ENCODE results near the gene KRTAP10-8.
A peak's percentile ranks its signal among the peaks of the same experiment; 100 is the strongest.
"Not testable (repeated sequence)": the region's sequence is repeated elsewhere in the genome, so short reads cannot be mapped to it uniquely, and the experiment has no call there.

Gene KRTAP10-8

GRCh38 chr21:44618504-44618903 is 6.6 kb downstream of the KRTAP10-8 start:
- DNase-seq (ENCODE audit: low spot score), result peak; percentile 29

DNA sequence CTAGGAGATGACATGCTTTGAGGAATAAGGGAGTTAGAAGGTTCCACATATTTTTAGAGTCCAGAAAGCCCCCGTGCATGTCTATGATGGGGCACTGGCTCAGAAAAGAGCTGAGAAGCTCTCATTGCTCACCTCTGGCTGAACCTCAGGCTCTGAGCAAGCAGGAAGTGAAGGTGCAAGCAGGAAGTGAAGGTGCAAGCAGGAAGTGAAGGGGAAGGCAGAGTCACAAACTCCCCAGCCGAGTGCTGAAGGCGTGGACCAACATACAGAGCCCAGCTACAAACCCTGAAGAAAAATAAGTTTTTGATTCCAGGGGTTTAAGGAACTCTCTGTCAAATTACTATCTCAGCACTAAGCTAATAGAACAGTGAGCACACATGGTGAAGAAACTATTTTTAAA is 7.0 kb downstream of the KRTAP10-8 start:
- no peak for DNase-seq (ENCODE audit: low spot score)

DNA sequence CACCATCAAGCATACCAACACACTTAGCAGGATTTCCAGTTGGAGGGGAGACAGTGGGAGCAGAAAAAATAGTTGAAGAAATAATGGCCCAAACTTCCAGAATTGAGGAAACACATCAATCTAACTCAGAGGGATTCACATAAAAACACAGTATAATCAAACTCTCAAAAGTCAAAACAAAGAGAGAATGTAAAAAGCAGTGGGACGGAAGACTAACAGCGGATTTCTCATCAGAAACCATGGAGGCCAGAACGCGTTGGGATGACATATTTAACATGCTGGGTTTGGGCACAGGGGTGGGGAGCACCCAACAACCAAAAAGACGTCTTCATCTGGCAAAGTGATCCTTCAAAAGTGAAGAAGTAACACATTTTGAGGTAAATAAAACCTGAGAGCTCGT is 8.0 kb downstream of the KRTAP10-8 start:
- DNase-seq (ENCODE audit: low spot score), result no peak

GRCh38 chr21:44623575-44623974 is 11.7 kb downstream of the KRTAP10-8 start:
- no peak for DNase-seq (ENCODE audit: low spot score)

DNA sequence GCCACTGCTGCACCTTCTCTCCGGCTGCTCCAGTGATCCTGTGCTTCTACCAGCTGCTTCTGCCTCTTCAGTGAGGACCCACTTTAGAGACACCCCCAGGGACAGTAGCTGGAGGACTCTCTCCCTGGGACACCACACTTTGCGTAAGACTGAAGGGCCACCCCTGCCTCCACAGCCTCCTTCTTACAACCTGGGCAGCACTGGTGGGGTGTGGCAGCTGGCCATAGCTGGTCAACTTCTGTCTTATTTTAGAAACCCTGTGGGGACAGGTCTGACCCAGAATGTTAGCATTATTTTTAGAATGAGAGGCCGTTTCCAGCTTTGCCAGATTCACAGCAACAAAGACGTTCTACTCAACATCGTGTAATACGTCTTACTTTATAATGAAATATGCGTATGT is 13.9 kb downstream of the KRTAP10-8 start:
- DNase-seq (ENCODE audit: low spot score), result no peak

DNA sequence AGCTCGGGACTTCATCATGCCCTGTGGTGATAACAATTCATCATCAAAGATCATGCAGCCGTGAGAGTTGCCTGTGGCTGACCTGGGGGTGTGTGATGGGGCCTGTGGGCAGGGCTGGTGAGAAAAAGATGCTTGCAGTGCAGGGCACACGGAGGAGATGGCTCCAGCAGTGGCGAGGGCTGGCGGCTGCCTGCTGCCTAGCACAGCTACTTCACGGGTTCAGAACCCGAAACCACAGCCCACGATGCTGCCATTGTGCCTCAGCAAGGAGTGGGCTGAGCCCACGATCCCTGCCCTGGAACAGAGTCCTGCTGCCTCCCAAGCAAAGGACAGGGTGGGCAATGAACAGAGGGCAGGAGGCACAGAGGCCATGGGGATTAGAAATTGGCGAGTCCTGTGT is 14.4 kb downstream of the KRTAP10-8 start:
- DNase-seq (ENCODE audit: low spot score), result no peak

DNA sequence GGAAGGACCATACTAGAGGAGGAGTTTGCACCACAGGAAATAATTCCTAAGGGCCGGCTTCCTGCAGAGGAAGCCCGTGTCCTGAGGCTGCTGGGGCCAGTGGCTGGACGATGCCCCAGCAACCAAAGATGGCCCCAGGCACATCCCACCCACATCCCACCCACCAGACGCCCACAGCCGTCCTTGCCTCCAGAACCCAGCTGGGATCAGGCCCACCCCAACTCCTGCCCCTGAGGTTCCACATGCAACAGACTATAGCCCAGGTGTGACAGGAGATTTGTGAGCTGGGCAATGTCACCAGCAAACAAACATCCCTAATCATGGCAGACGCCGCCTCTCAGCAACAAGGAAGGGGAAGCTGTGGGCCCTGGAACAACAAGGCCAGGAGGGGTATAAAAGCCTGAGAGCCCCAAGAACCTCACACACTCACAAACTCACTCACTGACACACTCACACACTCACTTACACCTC is 14.8 kb downstream of the KRTAP10-8 start, which contains the start of gene KRTAP10-9:
KRTAP10-9 (plus strand) TSS at position 421 of the 471 bp plus-strand sequence. CDS start 79 bp downstream, outside the sequence.
- DNase-seq (ENCODE audit: low spot score), result no peak

DNA sequence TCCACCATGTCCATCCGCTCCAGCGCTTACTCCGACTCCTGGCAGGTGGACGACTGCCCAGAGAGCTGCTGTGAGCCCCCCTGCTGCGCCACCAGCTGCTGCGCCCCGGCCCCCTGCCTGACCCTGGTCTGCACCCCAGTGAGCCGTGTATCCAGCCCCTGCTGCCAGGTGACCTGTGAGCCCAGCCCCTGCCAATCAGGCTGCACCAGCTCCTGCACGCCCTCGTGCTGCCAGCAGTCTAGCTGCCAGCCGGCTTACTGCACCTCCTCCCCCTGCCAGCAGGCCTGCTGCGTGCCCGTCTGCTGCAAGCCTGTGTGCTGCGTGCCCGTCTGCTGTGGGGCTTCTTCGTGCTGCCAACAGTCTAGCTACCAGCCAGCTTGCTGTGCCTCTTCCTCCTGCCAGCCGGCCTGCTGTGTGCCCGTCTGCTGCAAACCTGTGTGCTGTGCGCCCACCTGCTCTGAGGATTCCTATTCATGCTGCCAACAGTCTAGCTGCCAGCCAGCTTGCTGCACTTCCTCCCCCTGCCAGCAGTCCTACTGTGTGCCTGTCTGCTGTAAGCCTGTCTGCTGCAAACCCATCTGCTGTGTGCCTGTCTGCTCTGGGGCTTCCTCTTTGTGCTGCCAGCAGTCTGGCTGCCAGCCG is 15.4 kb downstream of the KRTAP10-8 start:
- DNase-seq (ENCODE audit: low spot score), result not testable (repeated sequence)

DNA sequence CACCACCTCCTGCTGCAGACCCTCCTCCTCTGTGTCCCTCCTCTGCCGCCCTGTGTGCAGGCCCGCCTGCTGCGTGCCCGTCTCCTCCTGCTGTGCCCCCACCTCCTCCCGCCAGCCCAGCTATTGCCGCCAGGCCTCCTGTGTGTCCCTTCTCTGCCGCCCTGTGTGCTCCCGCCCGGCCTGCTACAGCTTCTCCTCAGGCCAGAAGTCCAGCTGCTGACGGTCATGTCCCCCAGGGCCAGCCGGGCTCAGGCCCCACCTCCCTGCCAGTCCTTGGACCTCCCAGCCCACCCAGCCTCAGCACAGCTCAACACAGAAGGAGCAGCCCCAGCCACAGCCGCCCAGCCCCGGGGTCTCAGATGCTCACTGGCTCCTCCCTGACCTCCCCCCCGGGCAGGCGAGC is 16.0 kb downstream of the KRTAP10-8 start:
- DNase-seq (ENCODE audit: low spot score), result not testable (repeated sequence)

- DNase-seq (ENCODE audit: low spot score), result no peak
These were observed 17.0 kb downstream of the KRTAP10-8 start for GRCh38 chr21:44628707-44629391.

DNA sequence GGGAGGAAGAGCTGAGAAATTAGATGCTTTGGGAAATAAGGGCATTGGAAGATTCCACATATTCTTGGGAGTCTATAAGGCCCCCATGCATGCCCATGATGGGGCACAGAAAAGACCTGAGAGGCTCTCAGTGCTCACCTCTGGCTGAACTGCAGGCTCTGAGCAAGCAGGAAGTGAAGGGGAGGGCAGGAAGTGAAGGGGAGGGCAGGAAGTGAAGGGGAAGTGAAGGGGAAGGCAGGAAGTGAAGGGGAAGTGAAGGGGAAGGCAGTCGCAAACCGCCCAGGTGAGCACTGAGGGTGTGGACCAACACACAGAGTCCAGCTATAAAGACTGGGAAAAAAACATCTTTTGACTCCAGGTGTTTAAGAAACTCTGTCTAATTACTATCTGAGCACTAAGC is 18.6 kb downstream of the KRTAP10-8 start:
- DNase-seq (ENCODE audit: low spot score), result no peak

- no peak for DNase-seq (ENCODE audit: low spot score)
These were observed 20.2 kb downstream of the KRTAP10-8 start for GRCh38 chr21:44632067-44632466.

DNA sequence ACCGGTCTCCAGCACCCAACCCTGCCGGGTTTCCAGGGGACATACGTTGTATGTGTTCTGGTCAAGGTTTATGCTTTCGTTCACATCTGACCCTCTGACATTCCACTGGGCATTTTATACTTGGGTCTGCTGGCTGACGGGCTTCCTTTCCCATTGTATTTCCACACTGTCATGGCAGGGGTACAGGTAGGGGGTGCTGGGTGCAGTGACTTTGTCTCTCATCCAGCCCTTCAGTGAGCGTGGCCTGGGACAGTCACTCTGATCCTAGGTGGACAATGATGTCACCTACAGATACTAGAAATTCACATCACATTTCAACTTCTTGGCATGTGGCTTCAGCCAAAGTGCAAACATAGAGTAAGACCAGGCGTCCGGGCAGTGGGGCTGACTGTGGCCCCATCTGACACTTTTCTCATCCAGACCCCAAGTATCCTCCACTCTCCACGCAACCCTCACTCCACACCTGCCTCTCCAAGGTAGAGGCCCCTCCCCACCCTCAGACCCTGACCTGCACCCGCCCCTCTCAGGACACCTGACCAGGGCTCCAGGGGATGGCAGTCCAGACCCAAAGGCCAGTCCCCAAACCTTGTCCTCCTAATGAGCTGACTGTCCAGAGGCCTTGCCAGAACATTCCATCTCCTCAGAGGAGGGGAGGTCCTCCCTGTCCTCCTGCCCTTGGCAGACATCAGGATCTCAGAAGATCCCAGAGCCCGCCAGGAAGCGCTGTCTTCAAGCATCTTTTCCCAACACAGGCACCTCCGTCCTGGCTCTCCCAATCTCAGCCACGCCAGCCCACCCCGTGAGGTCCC is 24.5 kb downstream of the KRTAP10-8 start:
- DNase-seq (ENCODE audit: low spot score), result no peak

GRCh38 chr21:44637018-44637850 is 25.4 kb downstream of the KRTAP10-8 start, which contains the start of gene KRTAP10-10:
TSS of gene KRTAP10-10 (plus strand) at chr21:44637356. CDS start at chr21:44637418, 62 bp downstream.
- DNase-seq (ENCODE audit: low spot score), result no peak

DNA sequence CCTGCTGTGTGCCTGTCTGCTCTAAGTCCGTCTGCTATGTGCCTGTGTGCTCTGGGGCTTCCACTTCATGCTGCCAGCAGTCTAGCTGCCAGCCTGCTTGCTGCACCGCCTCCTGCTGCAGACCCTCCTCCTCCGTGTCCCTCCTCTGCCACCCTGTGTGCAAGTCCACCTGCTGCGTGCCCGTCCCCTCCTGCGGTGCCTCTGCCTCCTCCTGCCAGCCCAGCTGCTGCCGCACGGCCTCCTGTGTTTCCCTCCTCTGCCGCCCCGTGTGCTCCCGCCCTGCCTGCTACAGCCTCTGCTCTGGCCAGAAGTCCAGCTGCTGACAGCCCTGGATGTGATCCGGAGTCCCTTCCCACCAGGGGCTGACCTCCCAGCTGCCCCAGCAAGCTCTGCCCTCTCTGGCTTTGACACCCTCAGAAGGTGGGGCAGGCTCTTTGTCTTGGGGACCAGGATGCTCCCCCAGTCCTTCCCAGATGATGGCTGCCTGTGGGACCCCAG is 26.0 kb downstream of the KRTAP10-8 start:
- not testable (repeated sequence) for DNase-seq (ENCODE audit: low spot score)

DNA sequence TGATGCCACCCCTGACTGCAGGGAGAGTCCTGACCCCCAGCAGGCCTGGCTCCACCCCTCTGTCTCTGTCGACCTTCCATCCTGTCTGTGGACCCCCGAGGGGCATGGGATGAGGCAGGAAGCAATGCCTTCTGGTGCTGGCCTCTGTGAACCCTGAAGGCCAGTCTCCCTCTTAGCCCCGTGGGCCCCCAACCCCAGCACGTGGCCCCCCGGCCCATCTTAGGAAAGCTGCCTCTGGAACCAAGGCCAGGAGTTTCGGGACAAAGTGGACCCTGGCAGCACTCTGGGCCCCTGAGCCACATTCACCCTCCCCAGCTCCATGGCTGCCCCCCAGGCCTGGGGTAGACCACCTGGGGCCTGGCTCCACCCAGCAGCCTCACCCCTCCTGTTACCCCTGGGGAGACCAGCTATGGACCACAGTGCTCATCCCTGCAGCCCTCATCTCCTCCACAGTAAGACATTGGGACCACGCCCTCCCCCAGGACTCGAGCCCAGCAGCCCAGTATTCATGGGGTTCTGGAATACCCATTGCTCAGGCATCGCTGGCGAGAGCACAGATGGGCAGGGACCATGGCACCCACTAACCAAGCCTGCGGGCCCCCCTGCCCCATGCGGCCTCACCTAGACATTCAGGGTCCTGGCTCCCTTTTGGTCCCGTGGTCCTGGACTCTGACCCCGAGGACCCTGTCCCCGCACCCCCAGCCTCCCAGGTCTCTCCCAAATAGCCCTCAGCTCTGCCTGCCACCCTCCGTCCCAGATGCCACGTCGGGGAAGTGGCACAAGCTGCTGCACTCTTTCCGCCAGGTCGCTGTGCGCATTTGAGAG is 26.8 kb downstream of the KRTAP10-8 start:
- DNase-seq (ENCODE audit: low spot score), result not testable (repeated sequence)

GRCh38 chr21:44639331-44639655 is 27.4 kb downstream of the KRTAP10-8 start:
- DNase-seq (ENCODE audit: low spot score), result no peak

DNA sequence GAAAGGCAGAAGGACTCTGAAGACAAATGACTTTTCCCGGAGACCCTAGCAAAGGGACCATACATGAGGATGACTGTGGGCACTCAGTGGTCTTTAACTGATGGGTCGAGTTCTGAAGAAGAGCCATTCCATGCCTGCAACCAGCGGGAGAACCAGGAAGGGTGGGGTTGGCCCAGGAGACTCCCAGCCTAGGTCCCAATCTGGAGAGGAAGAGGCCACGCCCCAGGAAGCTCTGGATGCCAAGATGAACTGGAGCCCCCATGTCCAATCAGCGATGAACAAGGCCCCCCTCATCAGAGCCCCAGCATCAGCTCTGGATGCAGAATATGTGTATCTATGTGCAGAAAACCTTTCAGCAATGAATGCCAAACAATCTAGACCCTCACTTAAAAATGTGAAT is 28.9 kb downstream of the KRTAP10-8 start:
- no peak for DNase-seq (ENCODE audit: low spot score)

DNA sequence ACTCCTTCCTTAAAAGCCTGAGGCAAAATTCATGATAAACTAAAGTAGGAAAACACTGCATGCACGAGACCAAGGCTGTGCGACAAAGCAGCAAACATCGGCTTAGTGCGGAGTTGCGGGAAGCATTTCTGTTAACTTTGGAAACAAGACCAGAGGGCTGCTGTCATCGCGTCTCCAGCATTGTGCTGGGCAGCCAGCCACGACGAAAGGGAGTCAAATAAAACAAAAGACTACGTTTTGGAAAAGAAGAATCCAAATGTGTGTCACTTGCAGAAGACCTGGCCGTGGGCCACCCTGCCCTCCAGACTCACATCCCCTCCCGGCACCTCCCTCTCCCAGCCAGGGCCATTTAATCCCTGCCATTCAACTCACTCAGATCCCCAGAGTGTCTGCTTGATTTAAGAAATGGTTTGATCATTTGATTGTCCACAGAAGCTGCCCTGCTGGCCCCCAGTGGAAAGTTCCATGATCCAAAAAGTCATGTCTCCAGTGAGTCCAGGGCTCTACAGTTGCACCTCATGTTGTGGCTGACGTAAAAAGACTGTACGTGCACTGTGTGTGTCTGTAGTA is 31.9 kb downstream of the KRTAP10-8 start:
- DNase-seq (ENCODE audit: low spot score), result no peak

- DNase-seq (ENCODE audit: low spot score), result no peak
These were observed 33.0 kb downstream of the KRTAP10-8 start for GRCh38 chr21:44644878-44645277.

Data from HuH-7.5 (cell line).